HepG2 (cell line): ENCODE results near the gene CMTM5. TPM values are rescaled to one million over a fixed set of nuclear protein-coding genes. Genes with fewer than 3 reads are reported as not detected.

Source experiments
- ATAC-seq: fragments of 200-7000 bp; cut with Tn5 transposase; 3 replicates; pipeline ENCODE4 v1.9.1; 2020; ENCODE audit warnings: mild to moderate bottlenecking, moderate library complexity
- BruUV-seq: library from RNA; stranded (reverse); fragments of 400-500 nt; replicated peaks from 2 replicates; lab custom pipeline; 2021; lab: Mats Ljungman, UMichigan
- CTCF ChIA-PET: fragments of 300-600 bp; formaldehyde crosslinking; extraction: SDS; loops from one replicate; lab custom pipeline; 2021; ENCODE audit warnings: low total read pairs, inconsistent platforms, low intra/inter-chr PET ratio; lab: Yijun Ruan, JAX
- POLR2A ChIA-PET: fragments of 350-600 bp; sonication (Branson Sonifier 250); formaldehyde crosslinking; loops from one replicate; lab custom pipeline; 2020; ENCODE audit warnings: antibody characterized with exemption, inconsistent platforms; lab: Yijun Ruan, JAX
- DNase-seq: peaks from one replicate; pipeline ENCODE4 v3.0.0-alpha.2; 2015; ENCODE audit warnings: low spot score
- FAIRE-seq: peaks from 3 replicates; lab custom pipeline; 2011; peaks lifted over from hg19 to GRCh38; lab: Jason Lieb, UNC
- H2AFZ ChIP-seq: one replicate; pipeline ENCODE4 v1.6.1; 2011; ENCODE audit warnings: low read length, inconsistent platforms
- H3K27ac ChIP-seq: fragments of 300-600 bp; 3 replicates; pipeline ENCODE4 v1.8.0; 2011; ENCODE audit warnings: mixed run types, mild to moderate bottlenecking, mixed read lengths, low read length, inconsistent platforms; ENCODE audit not compliant: insufficient read depth; ENCODE audit errors: extremely low read length
- H3K27me3 ChIP-seq, 2 experiments: fragments of 200-600 bp in 1 of 2; 2 replicates in 1 of 2; 3 replicates in 1 of 2; pipeline versions ENCODE4 v1.6.0 to v1.8.0; 2011; ENCODE audit warnings: low read length in 2 of 2, mild to moderate bottlenecking in 2 of 2, moderate library complexity in 2 of 2, inconsistent platforms in 1 of 2; ENCODE audit not compliant: insufficient read depth in 2 of 2, control insufficient read depth in 1 of 2
- H3K36me3 ChIP-seq, 2 experiments: fragments of 200-600 bp in 1 of 2; replicated peaks in 1 of 2; 2 replicates in 1 of 2; 3 replicates in 1 of 2; pipeline versions ENCODE4 v1.5.1 to v1.8.0; 2011; ENCODE audit warnings: low read length in 2 of 2, inconsistent platforms in 1 of 2; ENCODE audit not compliant: insufficient read depth in 2 of 2, control insufficient read depth in 1 of 2
- H3K4me1 ChIP-seq: 2 replicates; pipeline ENCODE4 v1.5.1; 2012; ENCODE audit warnings: low read length, inconsistent platforms; ENCODE audit not compliant: insufficient read depth
- H3K4me2 ChIP-seq: 2 replicates; pipeline ENCODE4 v1.6.0; 2011; ENCODE audit warnings: low read depth, low read length, inconsistent platforms
- H3K4me3 ChIP-seq, 3 experiments: fragments of 200-600 bp in 1 of 3; sonication (generic), shearing (Covaris generic) in 1 of 3; replicated peaks in 1 of 3; 2 replicates each; pipeline ENCODE4 v1.5.1; 2011 to 2016; ENCODE audit warnings: low read length in 3 of 3, inconsistent platforms in 2 of 3, low read depth in 2 of 3, mild to moderate bottlenecking in 2 of 3, control low read depth in 1 of 3, mixed read lengths in 1 of 3; ENCODE audit not compliant: insufficient read depth in 1 of 3
- H3K79me2 ChIP-seq: one replicate; pipeline ENCODE4 v1.6.1; 2011; ENCODE audit warnings: low read length, inconsistent platforms; ENCODE audit not compliant: insufficient read depth
- H3K9ac ChIP-seq: 2 replicates; pipeline ENCODE4 v1.6.0; 2011; ENCODE audit warnings: mild to moderate bottlenecking, low read depth, low read length, inconsistent platforms; ENCODE audit not compliant: insufficient read depth
- H3K9me3 ChIP-seq: 2 replicates; pipeline ENCODE4 v1.5.1; 2012; ENCODE audit warnings: mild to moderate bottlenecking, low read length
- H4K20me1 ChIP-seq: 2 replicates; pipeline ENCODE4 v1.6.0; 2011; ENCODE audit warnings: inconsistent platforms, mild to moderate bottlenecking, low read length, moderate library complexity; ENCODE audit not compliant: insufficient read depth
- FOXA3 ChIP-seq: IDR thresholded peaks from 2 replicates; pipeline ENCODE4 v1.6.1; 2016; ENCODE audit warnings: missing genetic modification reagents, missing compliant biosample characterization
- SKIL ChIP-seq: sonication (generic); formaldehyde crosslinking; IDR thresholded peaks from 2 replicates; pipeline ENCODE4 v1.8.0; 2022; ENCODE audit warnings: missing genetic modification reagents, mild to moderate bottlenecking, moderate library complexity, borderline replicate concordance
- SMARCE1 ChIP-seq: fragments of 450-650 bp; IDR thresholded peaks from 2 replicates; pipeline ENCODE4 v1.6.1; 2017; ENCODE audit warnings: borderline replicate concordance
- ZBTB1 ChIP-seq: sonication (generic); formaldehyde crosslinking; IDR thresholded peaks from 2 replicates; pipeline ENCODE4 v1.4.0; 2020; ENCODE audit warnings: missing genetic modification reagents, borderline replicate concordance
- ZBTB25 ChIP-seq: IDR thresholded peaks from 2 replicates; pipeline ENCODE4 v1.6.1; 2018; ENCODE audit warnings: missing genetic modification reagents
- ZFAT ChIP-seq: sonication (generic); formaldehyde crosslinking; conservative IDR thresholded peaks from 2 replicates; pipeline ENCODE4 v1.8.1; 2023; ENCODE audit warnings: missing genetic modification reagents, inconsistent platforms
- ZNF12 ChIP-seq: sonication (generic); formaldehyde crosslinking; IDR thresholded peaks from 2 replicates; pipeline ENCODE4 v1.5.0; 2020; ENCODE audit warnings: missing genetic modification reagents
- ZNF329 ChIP-seq: sonication (generic); formaldehyde crosslinking; IDR thresholded peaks from 2 replicates; pipeline ENCODE4 v1.9.0; 2021; ENCODE audit warnings: low read depth, mild to moderate bottlenecking, missing genetic modification reagents
- ZNF781 ChIP-seq: sonication (generic); formaldehyde crosslinking; IDR thresholded peaks from 2 replicates; pipeline ENCODE4 v1.5.1; 2020; ENCODE audit warnings: borderline replicate concordance, mild to moderate bottlenecking, missing genetic modification reagents; ENCODE audit errors: not compliant biosample characterization
- WGBS: methylation state at CpG from one replicate; pipeline ENCODE4 v1.1.6; 2017; ENCODE audit warnings: low lambda C conversion rate; 5-methylcytosine and 5-hydroxymethylcytosine counted together
- in situ Hi-C: cut with HindIII; loops from 2 replicates; pipeline ENCODE4 v1.10.0; 2017; ENCODE audit warnings: low pct_unique_long_range_greater_than_20kb; ENCODE audit not compliant: extremely low pct_ligation_motif_present
- intact Hi-C: fragments of 100-400 bp; cut with micrococcal nuclease; formaldehyde crosslinking; loops from one replicate; pipeline ENCODE4 v1.10.0; 2022; ENCODE audit not compliant: unreplicated experiment
- polyA plus RNA-seq, 8 experiments: library from polyadenylated mRNA; depleted of rRNA in 3 of 8; stranded (reverse) in 7 of 8; unstranded in 1 of 8; fragments of >200 nt; fragmentation: Illumina TruSeq in 4 of 8; extraction: Trizol in 4 of 8; gene quantifications; 2 replicates each; pipeline versions ENCODE4 v1.2.1 to v1.2.3, GENCODE V29; 2011 to 2016; ENCODE audit warnings: low read depth in 4 of 8, missing spikeins in 1 of 8, mixed read lengths in 1 of 8; ENCODE audit not compliant: insufficient read depth in 1 of 8
- total RNA-seq, 5 experiments: library from RNA; depleted of rRNA; stranded (reverse); fragments of >200 nt; fragmentation: Illumina TruSeq; extraction: Trizol; gene quantifications; 2 replicates each; pipeline ENCODE4 v1.2.3, GENCODE V29; 2016; ENCODE audit warnings: low read depth in 1 of 5

CMTM5 gene
- total and polyA plus RNA-seq, 2 of the 13 experiments (the other 11 are each of a cell fraction or from before 2014, with no cell fraction given) = not detected

- no peaks in the 10 kb centered on the region for H3K36me3 ChIP-seq
- no TSS peak for BruUV-seq
- CTCF ChIA-PET = no interaction called here
- H3K79me2 ChIP-seq = no peaks in the 10 kb centered on the region
- H4K20me1 ChIP-seq = no peaks in the 10 kb centered on the region
- H3K4me1 ChIP-seq = no peaks in the 10 kb centered on the region
- no peak for FAIRE-seq
- no peak for DNase-seq
- H3K4me3 ChIP-seq = no peak overlapping the region
- no peak overlapping the region for H3K27ac ChIP-seq
- TF ChIP-seq ZBTB1 (CRISPR knock-in tag) = no peak
- TF ChIP-seq SMARCE1 = 0 out of 2 replicates have a peak, but pooled peaks have one; percentile 1
- ATAC-seq = no peak; the same call in 2 of the 3 replicates
- in situ Hi-C loops (no loop called here), intact Hi-C loops (no loop called here)
- no peak overlapping the region for H3K4me2 ChIP-seq
- POLR2A ChIA-PET = no interaction called here
- no peaks in the 10 kb centered on the region for H3K9me3 ChIP-seq
- H3K27me3 ChIP-seq = peaks cover 44 to 95% of the 10 kb centered on the region in 2 experiments; a peak in 4 of 5 replicates
- no peak overlapping the region for H3K9ac ChIP-seq
- no peak overlapping the region for H2AFZ ChIP-seq
- WGBS = 27% methylated on average over 14 of the region's 14 CpGs
These were observed 27.6 kb downstream of the CMTM5 start for GRCh38 chr14:23404331-23404900.

- no TSS peak for BruUV-seq
- FAIRE-seq = no peak
- H3K27me3 ChIP-seq = peaks cover 49 to 95% of the 10 kb centered on the region in 2 experiments; a peak in 4 of 5 replicates
These were observed 28.2 kb downstream of the CMTM5 start for GRCh38 chr14:23405096-23405495.

More at GRCh38 chr14:23405096-23405495, 28.2 kb downstream of the CMTM5 start:
- Histone ChIP-seq H3K4me2 (no peak overlapping the region), H3K4me3 (no peak overlapping the region)
- TF ChIP-seq ZNF329 (CRISPR knock-in tag) = no peak
- no peak for TF ChIP-seq ZBTB25 (CRISPR knock-in tag)
- no peak for TF ChIP-seq ZNF12 (CRISPR knock-in tag)
- no peak for TF ChIP-seq SKIL (CRISPR knock-in tag)
- no peak for TF ChIP-seq ZNF781 (CRISPR knock-in tag)
- no peak for TF ChIP-seq FOXA3
- no peak for TF ChIP-seq ZFAT (CRISPR knock-in tag)
- TF ChIP-seq, all 625 proteins: peak for 0
- Histone ChIP-seq H3K9ac (no peak overlapping the region), H3K79me2 (no peaks in the 10 kb centered on the region), H4K20me1 (no peaks in the 10 kb centered on the region), H3K27ac (no peak overlapping the region), H3K9me3 (no peaks in the 10 kb centered on the region), H2AFZ (no peak overlapping the region), H3K36me3 (no peaks in the 10 kb centered on the region), H3K4me1 (no peaks in the 10 kb centered on the region)
- in situ Hi-C loops = no loop called here
- no peak for DNase-seq
- ATAC-seq = no peak
- POLR2A ChIA-PET = no interaction called here
- CTCF ChIA-PET = no interaction called here
- intact Hi-C loops = no loop called here
- WGBS = 20% methylated on average over 10 of the region's 10 CpGs
